Measurements from ENCODE around the gene CACNA1B.

Gene CACNA1B

GRCh38 chr9:138071731-138072130, 194.1 kb downstream of the CACNA1B start:
- DNase-seq = no peak
- H3K79me2 ChIP-seq (ENCODE audit: low read length) = no peaks in the 10 kb centered on the region
- no peaks in the 10 kb centered on the region for H3F3A ChIP-seq (ENCODE audit: insufficient read depth, low read length)
- H3K27me3 ChIP-seq (replicated peaks; ENCODE audit: insufficient read depth, low read length) = peaks cover 94% of the 10 kb centered on the region
- no peaks in the 10 kb centered on the region for H4K20me1 ChIP-seq (ENCODE audit: insufficient read depth, low read length)
- H3K4me1 ChIP-seq (ENCODE audit: low read length) = no peaks in the 10 kb centered on the region
- H3K9ac ChIP-seq (ENCODE audit: low read length) = no peak overlapping the region
- no peak overlapping the region for H3K4me2 ChIP-seq (ENCODE audit: low read depth, low read length)
- no peak overlapping the region for H2AFZ ChIP-seq (ENCODE audit: low read length)
- no peak overlapping the region for H3K4me3 ChIP-seq (ENCODE audit: low read length)
- TF ChIP-seq CTCF (IDR thresholded peaks at IDR 0.05; ENCODE audit: low read length) (no peak), EZH2phosphoT487 (IDR thresholded peaks at IDR 0.05; ENCODE audit: low read length) (no peak), EZH2 (optimal IDR thresholded peaks at IDR 0.05; ENCODE audit: low read depth, low read length) (no peak)
- H3K9me3 ChIP-seq (replicated peaks; ENCODE audit: insufficient read depth, low read length) = no peaks in the 10 kb centered on the region
- no peaks in the 10 kb centered on the region for H3K36me3 ChIP-seq (replicated peaks; ENCODE audit: insufficient read depth, low read length)
- no peaks in the 10 kb centered on the region for H3K9me2 ChIP-seq (replicated peaks; ENCODE audit: insufficient read depth, low read length)
- no peak overlapping the region for H3K27ac ChIP-seq (ENCODE audit: low read length)

- Histone ChIP-seq H3K27me3 (replicated peaks; ENCODE audit: insufficient read depth, low read length) (peaks cover 94% of the 10 kb centered on the region), H4K20me1 (ENCODE audit: insufficient read depth, low read length) (no peaks in the 10 kb centered on the region), H3K27ac (ENCODE audit: low read length) (no peak overlapping the region), H3K79me2 (ENCODE audit: low read length) (no peaks in the 10 kb centered on the region), H3K4me2 (ENCODE audit: low read depth, low read length) (no peak overlapping the region), H3K9ac (ENCODE audit: low read length) (no peak overlapping the region), H3K4me3 (ENCODE audit: low read length) (no peak overlapping the region), H3K9me2 (replicated peaks; ENCODE audit: insufficient read depth, low read length) (no peaks in the 10 kb centered on the region), H3F3A (ENCODE audit: insufficient read depth, low read length) (no peaks in the 10 kb centered on the region), H3K36me3 (replicated peaks; ENCODE audit: insufficient read depth, low read length) (no peaks in the 10 kb centered on the region), H3K9me3 (replicated peaks; ENCODE audit: insufficient read depth, low read length) (no peaks in the 10 kb centered on the region), H3K4me1 (ENCODE audit: low read length) (no peaks in the 10 kb centered on the region), H2AFZ (ENCODE audit: low read length) (no peak overlapping the region)
- no peak for TF ChIP-seq CTCF (IDR thresholded peaks at IDR 0.05; ENCODE audit: low read length)
- no peak for TF ChIP-seq EZH2phosphoT487 (IDR thresholded peaks at IDR 0.05; ENCODE audit: low read length)
- TF ChIP-seq EZH2 (optimal IDR thresholded peaks at IDR 0.05; ENCODE audit: low read depth, low read length) = no peak
- no peak for DNase-seq
Measured at GRCh38 chr9:138072161-138072842, 194.7 kb downstream of the CACNA1B start.

- Histone ChIP-seq H3K9me2 (replicated peaks; ENCODE audit: insufficient read depth, low read length) (no peaks in the 10 kb centered on the region), H3K9me3 (replicated peaks; ENCODE audit: insufficient read depth, low read length) (no peaks in the 10 kb centered on the region), H3K79me2 (ENCODE audit: low read length) (no peaks in the 10 kb centered on the region), H3K27me3 (replicated peaks; ENCODE audit: insufficient read depth, low read length) (peaks cover 93% of the 10 kb centered on the region), H3K9ac (ENCODE audit: low read length) (no peak overlapping the region), H3K27ac (ENCODE audit: low read length) (no peak overlapping the region), H3F3A (ENCODE audit: insufficient read depth, low read length) (no peaks in the 10 kb centered on the region), H2AFZ (ENCODE audit: low read length) (no peak overlapping the region), H4K20me1 (ENCODE audit: insufficient read depth, low read length) (no peaks in the 10 kb centered on the region), H3K36me3 (replicated peaks; ENCODE audit: insufficient read depth, low read length) (no peaks in the 10 kb centered on the region), H3K4me1 (ENCODE audit: low read length) (no peaks in the 10 kb centered on the region), H3K4me3 (ENCODE audit: low read length) (no peak overlapping the region), H3K4me2 (ENCODE audit: low read depth, low read length) (no peak overlapping the region)
- no peak for DNase-seq
- TF ChIP-seq EZH2 (optimal IDR thresholded peaks at IDR 0.05; ENCODE audit: low read depth, low read length) = no peak
- TF ChIP-seq CTCF (IDR thresholded peaks at IDR 0.05; ENCODE audit: low read length) = no peak
- TF ChIP-seq EZH2phosphoT487 (IDR thresholded peaks at IDR 0.05; ENCODE audit: low read length) = no peak
Measured at GRCh38 chr9:138072897-138073296, 195.3 kb downstream of the CACNA1B start.
